NT2/D1 (cell line): ENCODE measurements around the gene RNF115.

Experiments used
- SUZ12 ChIP-seq: IDR thresholded peaks from 2 replicates; pipeline ENCODE4 v1.6.1; 2011; ENCODE audit not compliant: insufficient read length, insufficient read depth; ENCODE audit errors: extremely low read depth
- YY1 ChIP-seq: IDR thresholded peaks from 2 replicates; pipeline ENCODE4 v1.6.1; 2011; ENCODE audit not compliant: insufficient read length, insufficient read depth
- ZNF274 ChIP-seq: IDR thresholded peaks from 2 replicates; pipeline ENCODE4 v1.6.1; 2011; ENCODE audit warnings: mild to moderate bottlenecking, low read depth, low read length

GRCh38 chr1:145710291-145711027 is 113.4 kb downstream of the RNF115 start:
- TF ChIP-seq ZNF274, result no peak
- TF ChIP-seq YY1, result no peak
- no peak for TF ChIP-seq SUZ12
